ENCODE measurements around the gene TNNI3. TPM values are rescaled to one million over a fixed set of nuclear protein-coding genes. Genes with fewer than 3 reads are reported as not detected.

The TNNI3 gene
- total and polyA plus RNA-seq, 2 donors from 2014 or later: 0.41 to 1.7 TPM

GRCh38 chr19:55186080-55186479 is 28.5 kb upstream of the TNNI3 start:
- DNase-seq (no peak), FAIRE-seq (no peak)
- Histone ChIP-seq H3K27ac (ENCODE audit: low read depth in 2 of 2, low read length in 2 of 2) (no peak overlapping the region), H3K36me3 (ENCODE audit: control insufficient read depth in 2 of 3, insufficient read depth in 3 of 3, low read length in 3 of 3) (no peaks in the 10 kb centered on the region), H3K9ac (ENCODE audit: low read length in 3 of 3) (no peak overlapping the region), H3K27me3 (ENCODE audit: control insufficient read depth, insufficient read depth, low read length) (peaks cover 1% of the 10 kb centered on the region), H3K9me3 (ENCODE audit: control insufficient read depth in 2 of 3, insufficient read depth in 1 of 3, low read length in 3 of 3) (no peaks in the 10 kb centered on the region), H3K4me3 (ENCODE audit: low read length in 3 of 3) (no peak overlapping the region), H3K4me1 (ENCODE audit: control insufficient read depth in 2 of 3, insufficient read depth in 2 of 3, low read depth in 1 of 3, low read length in 3 of 3) (no peaks in the 10 kb centered on the region)
- intact Hi-C loops (cut with DNase I): no loop called here
- no peak for TF ChIP-seq CTCF (IDR thresholded peaks at IDR 0.05; ENCODE audit: borderline replicate concordance, extremely low read depth, insufficient read depth)

- no peak for DNase-seq
- TF ChIP-seq CTCF (IDR thresholded peaks at IDR 0.05; ENCODE audit: borderline replicate concordance, extremely low read depth, insufficient read depth): no peak
- peaks cover 8% of the 10 kb centered on the region for H3K27me3 ChIP-seq (ENCODE audit: control insufficient read depth, insufficient read depth, low read length)
- FAIRE-seq: no peak
- intact Hi-C loops (cut with DNase I): no loop called here
- H3K36me3 ChIP-seq (ENCODE audit: control insufficient read depth in 2 of 3, insufficient read depth in 3 of 3, low read length in 3 of 3): no peaks in the 10 kb centered on the region
- no peaks in the 10 kb centered on the region for H3K9me3 ChIP-seq (ENCODE audit: control insufficient read depth in 2 of 3, insufficient read depth in 1 of 3, low read length in 3 of 3)
- H3K4me3 ChIP-seq (ENCODE audit: low read length in 3 of 3): no peak overlapping the region
- H3K27ac ChIP-seq (ENCODE audit: low read depth in 2 of 2, low read length in 2 of 2): no peak overlapping the region
- no peak overlapping the region for H3K9ac ChIP-seq (ENCODE audit: low read length in 3 of 3)
- H3K4me1 ChIP-seq (ENCODE audit: control insufficient read depth in 2 of 3, insufficient read depth in 2 of 3, low read depth in 1 of 3, low read length in 3 of 3): peaks cover 0 to 6% (median 0%) of the 10 kb centered on the region in 3 donors
Measured at GRCh38 chr19:55181740-55182139, 24.2 kb upstream of the TNNI3 start.

- DNase-seq: peak in 4 of 5 donors; percentile 53 to 76 (median 68)
- Histone ChIP-seq H3K36me3 (ENCODE audit: control insufficient read depth in 2 of 3, insufficient read depth in 3 of 3, low read length in 3 of 3) (no peaks in the 10 kb centered on the region), H3K4me1 (ENCODE audit: control insufficient read depth in 2 of 3, insufficient read depth in 2 of 3, low read depth in 1 of 3, low read length in 3 of 3) (peaks cover 0 to 6% (median 0%) of the 10 kb centered on the region in 3 donors), H3K9me3 (ENCODE audit: control insufficient read depth in 2 of 3, insufficient read depth in 1 of 3, low read length in 3 of 3) (no peaks in the 10 kb centered on the region), H3K27ac (ENCODE audit: low read depth in 2 of 2, low read length in 2 of 2) (no peak within 1 kb of the TSS), H3K27me3 (ENCODE audit: control insufficient read depth, insufficient read depth, low read length) (peaks cover 8% of the 10 kb centered on the region), H3K9ac (ENCODE audit: low read length in 3 of 3) (no peak within 1 kb of the TSS), H3K4me3 (ENCODE audit: low read length in 3 of 3) (peak within 1 kb of the TSS; percentile 32 to 53 (median 45))
- FAIRE-seq: no peak
- TF ChIP-seq CTCF (IDR thresholded peaks at IDR 0.05; ENCODE audit: borderline replicate concordance, extremely low read depth, insufficient read depth): no peak
- intact Hi-C loops (cut with DNase I): no loop called here
Measured at GRCh38 chr19:55179606-55180484, 22.3 kb upstream of the TNNI3 start, which contains the start of gene SYT5. SYT5 (minus strand) TSS chr19:55180289; CDS start chr19:55179041, 1,248 bp downstream.
